GM19043 (cell line): ENCODE results near the gene FCAR.
"Not testable (repeated sequence)": the region's sequence is repeated elsewhere in the genome, so short reads cannot be mapped to it uniquely, and the experiment has no call there.

Source experiments
- ATAC-seq: cut with Tn5 transposase; IDR thresholded peaks from one replicate; pipeline ENCODE4 v1.9.1; 2021; ENCODE audit warnings: low read depth; ENCODE audit not compliant: unreplicated experiment

The FCAR gene

DNA sequence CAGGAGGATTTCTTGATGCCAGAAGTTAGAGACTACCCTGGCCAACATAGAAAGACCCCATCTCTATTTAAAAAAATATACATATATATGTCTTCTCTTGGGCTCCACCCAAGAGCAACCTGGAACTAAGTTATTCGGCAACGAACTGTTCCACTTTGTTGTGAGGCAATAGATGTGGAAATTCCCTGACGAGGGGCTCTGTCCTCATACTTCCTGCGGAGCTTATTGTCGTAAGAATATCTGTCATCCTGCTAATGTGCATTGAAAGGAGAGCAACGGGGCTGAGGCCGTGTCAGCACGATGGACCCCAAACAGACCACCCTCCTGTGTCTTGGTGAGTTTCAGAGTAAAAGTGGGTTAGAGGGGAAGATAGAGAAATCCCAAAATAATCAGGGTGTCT lies at the start of gene FCAR:
TSS of gene FCAR (plus strand) at position 246 of the 400 bp plus-strand sequence. CDS start at position 301, 55 bp downstream.
- ATAC-seq = no peak

DNA sequence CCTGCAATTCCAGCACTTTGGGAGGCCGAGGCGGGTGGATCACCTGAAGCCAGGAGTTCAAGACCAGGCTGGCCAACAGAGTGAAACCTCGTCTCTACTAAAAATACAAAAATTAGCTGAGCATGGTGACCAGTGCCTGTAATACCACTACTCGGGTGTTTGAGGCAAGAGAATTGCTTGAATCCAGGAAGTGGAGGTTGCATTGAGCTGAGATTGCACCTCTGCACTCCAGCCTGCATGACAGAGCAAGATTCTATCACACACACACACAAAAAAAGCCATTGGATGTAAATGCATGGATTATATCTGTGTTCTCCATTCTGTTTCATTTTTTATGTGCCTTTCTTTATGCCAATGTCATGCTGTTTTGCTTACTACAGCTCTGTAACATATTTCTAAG lies 49.6 kb upstream of the FCAR start:
- ATAC-seq = not testable (repeated sequence)

DNA sequence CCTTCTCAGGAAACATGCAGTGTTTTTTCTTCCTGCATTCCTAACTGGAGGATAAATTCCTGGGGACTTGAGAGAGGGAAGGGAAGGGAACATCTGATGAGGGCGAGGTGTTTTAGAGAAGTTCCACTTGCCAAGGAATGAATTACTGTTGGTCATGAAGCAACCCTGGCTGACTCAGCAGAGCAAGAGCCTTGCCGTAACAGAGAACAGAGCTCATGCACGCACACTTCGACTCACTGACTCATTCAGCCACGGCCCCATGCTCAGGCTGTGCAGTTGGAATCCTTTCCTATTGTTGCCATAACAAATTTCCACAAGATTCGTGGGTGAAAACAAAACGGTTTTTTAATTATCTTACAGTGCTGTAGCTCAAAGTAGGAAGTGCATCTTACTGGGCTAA lies 48.7 kb upstream of the FCAR start:
- ATAC-seq = not testable (repeated sequence)

DNA sequence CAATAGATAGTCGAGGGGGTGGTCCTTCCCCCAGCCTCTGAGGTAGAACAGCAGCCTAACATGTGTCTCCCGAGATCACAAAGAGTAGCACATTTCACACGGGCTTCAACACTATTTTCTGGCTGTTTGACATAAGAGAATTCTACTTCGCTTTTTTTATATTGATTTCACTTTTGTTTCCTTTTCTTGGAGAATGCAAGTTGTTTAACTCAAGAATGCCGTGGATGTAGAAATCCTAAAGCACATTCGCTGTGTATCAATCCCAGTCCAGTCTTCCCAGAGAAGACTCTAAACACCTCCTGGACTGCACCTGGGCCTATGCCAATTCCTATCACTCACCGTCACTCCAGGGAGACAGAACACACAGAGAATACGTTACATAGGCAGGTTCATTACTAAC lies 46.0 kb upstream of the FCAR start:
- not testable (repeated sequence) for ATAC-seq

DNA sequence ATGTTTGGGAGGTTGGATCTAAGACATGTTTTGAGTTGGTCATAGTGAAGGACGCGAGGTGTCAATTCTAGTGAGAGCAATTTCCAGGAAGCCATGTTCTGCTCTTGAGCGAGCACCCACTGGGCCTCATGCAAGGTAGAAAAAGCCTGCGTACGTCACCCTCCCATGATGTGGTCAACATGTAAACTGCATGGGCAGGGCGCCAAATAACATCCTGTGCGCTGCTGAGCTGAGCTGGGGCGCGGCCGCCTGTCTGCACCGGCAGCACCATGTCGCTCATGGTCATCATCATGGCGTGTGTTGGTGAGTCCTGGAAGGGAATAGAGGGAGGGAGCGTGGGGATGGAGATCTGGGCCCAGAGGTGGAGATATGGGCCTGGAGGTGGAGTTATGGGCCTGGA lies 41.5 kb upstream of the FCAR start, which contains the start of gene KIR2DS4:
TSS of gene KIR2DS4 (plus strand) at position 181 of the 400 bp plus-strand sequence.
- not testable (repeated sequence) for ATAC-seq

DNA sequence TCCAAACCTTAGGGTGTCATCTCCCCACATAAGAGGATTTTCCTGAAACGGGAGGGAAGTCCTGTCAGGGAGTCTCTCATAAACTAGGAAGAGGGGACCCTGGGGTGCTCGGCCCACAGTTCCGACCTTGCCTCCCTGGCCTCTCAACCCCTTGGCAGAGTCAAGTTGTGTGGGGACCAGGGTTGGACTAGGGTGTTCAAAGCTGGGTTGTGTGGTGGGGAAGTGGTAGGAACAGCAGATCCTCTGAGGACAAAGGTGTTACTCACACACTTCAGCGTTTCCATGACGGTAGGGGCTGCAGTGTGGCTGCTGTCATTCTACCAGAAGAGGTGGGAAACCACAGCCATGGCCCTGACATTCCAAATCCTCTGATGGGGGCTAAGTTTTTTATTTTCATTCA lies 38.9 kb upstream of the FCAR start:
- ATAC-seq = not testable (repeated sequence)

DNA sequence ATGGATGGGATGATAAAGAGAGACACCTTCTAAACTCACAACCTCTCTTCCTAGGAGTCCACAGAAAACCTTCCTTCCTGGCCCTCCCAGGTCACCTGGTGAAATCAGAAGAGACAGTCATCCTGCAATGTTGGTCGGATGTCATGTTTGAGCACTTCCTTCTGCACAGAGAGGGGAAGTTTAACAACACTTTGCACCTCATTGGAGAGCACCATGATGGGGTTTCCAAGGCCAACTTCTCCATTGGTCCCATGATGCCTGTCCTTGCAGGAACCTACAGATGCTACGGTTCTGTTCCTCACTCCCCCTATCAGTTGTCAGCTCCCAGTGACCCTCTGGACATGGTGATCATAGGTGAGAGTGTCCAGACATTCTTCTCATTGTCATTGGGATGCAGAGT lies 36.5 kb upstream of the FCAR start:
- ATAC-seq = not testable (repeated sequence)

DNA sequence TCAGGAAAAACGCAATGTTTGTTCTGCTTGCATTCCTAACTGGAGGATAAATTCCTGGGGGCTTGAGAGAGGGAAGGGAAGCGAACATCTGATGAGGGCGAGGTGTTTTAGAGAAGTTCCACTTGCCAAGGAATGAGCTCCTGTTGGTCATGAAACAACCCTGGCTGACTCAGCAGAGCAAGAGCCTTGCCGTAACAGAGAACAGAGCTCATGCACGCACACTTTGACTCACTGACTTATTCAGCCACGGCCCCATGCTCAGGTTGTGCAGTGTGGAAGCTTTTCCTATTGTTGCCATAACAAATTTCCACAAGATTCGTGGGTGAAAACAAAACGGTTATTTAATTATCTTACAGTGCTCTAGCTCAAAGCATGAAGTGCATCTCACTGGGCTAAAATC lies 30.9 kb upstream of the FCAR start:
- not testable (repeated sequence) for ATAC-seq

DNA sequence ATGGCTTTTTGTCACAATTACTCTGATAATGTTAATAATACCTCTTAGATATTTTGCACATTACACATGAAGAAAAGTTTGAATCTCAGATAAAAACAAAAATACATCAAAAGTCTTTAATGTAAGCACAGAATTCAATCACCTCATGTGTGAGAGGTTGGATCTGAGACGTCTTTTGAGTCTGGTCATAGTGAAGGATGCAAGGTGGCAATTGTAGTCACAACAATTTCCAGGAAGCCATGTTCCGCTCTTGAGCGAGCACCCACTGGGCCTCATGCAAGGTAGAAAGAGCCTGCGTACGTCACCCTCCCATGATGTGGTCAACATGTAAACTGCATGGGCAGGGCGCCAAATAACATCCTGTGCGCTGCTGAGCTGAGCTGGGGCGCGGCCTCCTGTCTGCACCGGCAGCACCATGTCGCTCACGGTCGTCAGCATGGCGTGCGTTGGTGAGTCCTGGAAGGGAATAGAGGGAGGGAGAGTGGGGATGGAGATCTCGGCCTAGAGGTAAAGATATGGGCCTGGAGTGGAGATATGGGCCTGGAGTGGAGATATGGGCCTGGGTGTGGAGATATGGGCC lies 23.9 kb upstream of the FCAR start, which contains the start of gene KIR3DL2:
TSS of gene KIR3DL2 (plus strand) at position 383 of the 580 bp plus-strand sequence. CDS start at position 416, 33 bp downstream.
- ATAC-seq = not testable (repeated sequence)

DNA sequence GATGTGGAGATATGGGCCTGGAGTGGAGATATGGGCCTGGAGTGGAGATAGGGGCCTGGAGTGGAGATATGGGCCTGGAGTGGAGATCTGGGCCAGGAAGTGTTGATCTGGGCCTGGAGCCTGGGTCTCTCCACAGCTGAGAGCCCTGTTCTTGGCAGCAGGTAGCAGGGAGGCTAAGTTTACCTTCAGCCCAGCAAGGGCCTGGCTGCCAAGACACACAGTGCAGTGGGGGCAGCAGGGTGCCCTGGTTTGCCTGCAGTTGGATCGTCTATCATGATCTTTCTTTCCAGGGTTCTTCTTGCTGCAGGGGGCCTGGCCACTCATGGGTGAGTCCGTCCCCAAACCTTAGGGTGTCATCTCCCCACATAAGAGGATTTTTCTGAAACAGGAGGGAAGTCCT lies 23.1 kb upstream of the FCAR start:
- ATAC-seq = no peak

DNA sequence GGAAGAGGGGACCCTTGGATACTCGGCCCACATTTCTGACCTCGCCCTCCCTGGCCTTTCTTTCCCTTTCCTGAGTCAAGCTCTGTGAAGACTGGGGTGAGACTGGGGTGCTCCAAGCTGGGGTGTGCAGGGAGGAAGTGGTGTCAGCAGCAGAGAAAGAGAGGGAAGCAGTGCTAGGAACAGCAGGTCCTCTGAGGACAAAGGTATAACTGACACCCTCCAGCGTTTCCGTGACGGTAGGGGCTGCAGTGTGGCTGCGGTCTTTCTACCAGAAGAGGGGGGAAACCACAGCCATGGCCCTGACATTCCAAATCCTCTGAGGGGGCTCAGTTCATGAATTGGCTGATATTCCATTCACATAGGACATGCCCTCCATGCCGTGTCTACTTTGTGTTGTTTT lies 22.7 kb upstream of the FCAR start:
- no peak for ATAC-seq

DNA sequence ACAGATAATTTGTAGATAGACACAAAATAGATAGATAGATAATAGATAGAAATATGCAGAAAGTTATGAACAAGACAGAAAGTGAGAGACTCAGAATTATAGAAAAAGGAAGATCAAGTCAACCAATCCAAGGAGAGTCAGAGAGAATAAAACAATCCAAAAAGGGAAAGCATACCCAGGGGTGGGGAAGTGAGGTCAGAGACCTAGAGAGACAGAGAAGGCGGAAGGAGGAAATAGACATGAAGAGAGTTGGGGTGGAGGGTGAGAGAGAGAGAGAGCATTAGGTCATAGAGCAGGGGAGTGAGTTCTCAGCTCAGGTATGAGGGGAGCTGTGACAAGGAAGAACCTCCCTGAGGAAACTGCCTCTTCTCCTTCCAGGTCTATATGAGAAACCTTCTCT lies 18.8 kb upstream of the FCAR start:
- ATAC-seq = not testable (repeated sequence)

DNA sequence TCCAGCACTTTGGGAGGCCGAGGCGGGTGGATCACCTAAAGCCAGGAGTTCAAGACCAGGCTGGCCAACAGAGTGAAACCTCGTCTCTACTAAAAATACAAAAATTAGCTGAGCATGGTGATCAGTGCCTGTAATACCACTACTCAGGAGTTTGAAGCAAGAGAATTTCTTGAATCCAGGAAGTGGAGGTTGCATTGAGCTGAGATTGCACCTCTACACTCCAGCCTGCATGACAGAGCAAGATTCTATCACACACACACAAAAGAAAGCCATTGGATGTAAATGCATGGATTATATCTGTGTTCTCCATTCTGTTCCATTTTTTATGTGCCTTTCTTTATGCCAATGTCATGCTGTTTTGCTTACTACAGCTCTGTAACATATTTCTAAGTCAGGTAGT lies 15.6 kb upstream of the FCAR start:
- not testable (repeated sequence) for ATAC-seq

DNA sequence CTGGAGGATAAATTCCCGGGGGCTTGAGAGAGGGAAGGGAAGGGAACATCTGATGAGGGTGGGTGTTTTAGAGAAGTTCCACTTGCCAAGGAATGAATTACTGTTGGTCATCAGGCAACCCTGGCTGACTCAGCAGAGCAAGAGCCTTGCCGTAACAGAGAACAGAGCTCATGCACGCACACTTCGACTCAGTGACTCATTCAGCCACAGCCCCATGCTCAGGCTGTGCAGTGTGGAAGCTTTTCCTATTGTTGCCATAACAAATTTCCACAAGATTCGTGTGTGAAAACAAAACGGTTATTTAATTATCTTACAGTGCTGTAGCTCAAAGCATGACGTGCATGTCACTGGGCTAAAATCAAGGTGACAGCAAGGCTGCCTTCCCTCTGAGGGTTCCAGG lies 14.6 kb upstream of the FCAR start:
- ATAC-seq = not testable (repeated sequence)

DNA sequence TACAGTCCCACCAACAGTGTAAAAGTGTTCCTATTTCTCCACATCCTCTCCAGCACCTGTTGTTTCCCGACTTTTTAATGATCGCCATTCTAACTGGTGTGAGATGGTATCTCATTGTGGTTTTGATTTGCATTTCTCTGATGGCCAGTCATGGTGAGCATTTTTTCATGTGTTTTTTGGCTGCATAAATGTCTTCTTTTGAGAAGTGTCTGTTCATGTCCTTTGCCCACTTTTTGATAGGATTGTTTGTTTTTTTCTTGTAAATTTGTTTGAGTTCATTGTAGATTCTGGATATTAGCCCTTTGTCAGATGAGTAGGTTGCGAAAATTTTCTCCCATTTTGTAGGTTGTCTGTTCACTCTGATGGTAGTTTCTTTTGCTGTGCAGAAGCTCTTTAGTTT lies 10.6 kb upstream of the FCAR start:
- not testable (repeated sequence) for ATAC-seq

DNA sequence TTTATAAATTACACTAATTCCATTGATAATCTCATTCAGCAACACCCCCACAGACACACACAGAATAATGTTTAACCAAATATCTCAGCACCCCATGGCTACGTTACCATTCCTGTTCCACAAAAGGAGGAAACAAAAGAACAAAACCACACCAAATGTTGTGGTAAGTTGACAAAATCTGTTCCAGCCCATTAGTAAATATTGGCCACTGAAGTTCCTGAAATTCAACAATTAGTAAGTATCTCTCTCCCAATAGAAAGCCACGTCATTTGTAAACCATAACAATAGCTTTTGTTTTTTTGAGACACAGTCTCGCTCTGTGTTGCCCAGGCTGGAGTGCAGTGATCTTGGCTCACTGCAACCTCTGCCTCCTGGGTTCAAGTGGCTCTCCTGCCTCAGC lies 2.3 kb upstream of the FCAR start:
- no peak for ATAC-seq

DNA sequence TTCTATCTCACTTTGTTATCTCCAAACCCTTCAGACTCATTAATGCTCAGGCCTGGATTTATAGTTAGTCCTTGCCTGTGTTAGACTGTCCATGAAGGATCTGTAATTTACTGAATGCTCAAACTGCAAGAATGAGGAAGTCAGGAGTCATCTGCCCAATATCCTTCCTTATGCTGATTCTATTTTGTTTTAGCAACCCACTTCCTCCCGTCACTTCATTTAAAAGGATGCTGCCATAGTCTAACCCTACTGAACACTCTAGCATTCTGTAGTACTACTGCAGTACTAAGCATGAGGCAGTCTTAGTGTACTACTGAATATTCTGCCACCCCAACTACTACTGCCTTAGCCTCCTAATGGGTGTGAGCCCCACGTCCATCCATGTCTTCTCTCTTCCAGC lies 1.5 kb downstream of the FCAR start:
- no peak for ATAC-seq

DNA sequence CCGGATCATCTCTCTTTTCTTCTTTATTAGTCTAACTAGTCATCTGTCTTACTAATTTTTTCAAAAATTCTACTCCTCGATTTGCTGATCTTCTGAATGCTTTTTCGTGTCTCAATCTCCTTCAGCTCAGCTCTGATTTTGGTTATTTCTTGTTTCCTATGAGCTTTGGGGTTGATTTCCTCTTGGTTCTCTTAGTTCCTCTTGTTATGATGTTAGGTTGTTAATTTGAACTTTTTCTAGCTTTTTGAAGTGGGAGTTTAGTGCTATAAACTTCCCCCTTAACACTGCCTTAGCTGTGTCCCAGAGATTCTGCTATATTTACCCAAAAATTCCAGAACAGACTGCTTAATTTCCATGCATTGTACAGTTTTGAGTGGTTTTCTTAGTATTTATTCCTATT lies 3.4 kb downstream of the FCAR start:
- no peak for ATAC-seq

DNA sequence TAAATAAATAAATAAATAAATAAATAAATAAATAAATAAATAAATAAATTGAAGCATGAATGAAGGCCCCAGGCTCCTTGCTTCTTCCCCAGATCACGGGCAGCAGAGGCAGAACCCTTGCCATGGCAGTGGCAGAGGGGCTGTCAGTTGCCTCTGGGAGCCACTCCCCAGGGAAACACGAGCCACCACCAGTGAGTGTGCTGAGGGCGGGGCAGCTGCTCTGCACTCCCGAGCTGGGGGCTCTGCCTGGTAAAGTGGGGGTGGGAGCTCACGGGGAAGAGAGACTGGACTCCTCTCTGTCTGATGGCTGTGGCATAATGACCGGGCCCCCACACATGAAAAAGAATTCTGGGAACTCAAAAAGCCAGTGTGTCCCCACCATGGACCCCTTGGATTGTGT lies 7.8 kb downstream of the FCAR start:
- no peak for ATAC-seq

DNA sequence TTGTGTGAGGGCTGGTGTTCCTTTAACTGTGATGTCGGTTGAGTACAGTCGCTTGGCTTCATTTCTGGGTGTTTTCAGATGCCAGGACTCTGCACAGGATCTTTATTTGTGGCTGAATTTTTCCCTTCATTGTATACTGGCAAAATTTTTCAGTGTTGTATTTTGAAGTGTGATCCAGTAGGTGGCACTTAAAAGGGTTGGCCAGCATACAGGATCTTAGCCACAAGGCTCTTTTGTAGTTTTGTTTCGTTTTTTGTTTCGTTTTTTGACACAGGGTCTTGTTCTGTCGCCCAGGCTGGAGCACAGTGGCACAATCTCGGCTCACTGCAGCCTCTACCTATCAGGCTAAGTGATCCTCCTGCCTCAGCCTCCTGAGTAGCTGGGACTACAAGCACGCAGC lies 8.7 kb downstream of the FCAR start:
- ATAC-seq = no peak

DNA sequence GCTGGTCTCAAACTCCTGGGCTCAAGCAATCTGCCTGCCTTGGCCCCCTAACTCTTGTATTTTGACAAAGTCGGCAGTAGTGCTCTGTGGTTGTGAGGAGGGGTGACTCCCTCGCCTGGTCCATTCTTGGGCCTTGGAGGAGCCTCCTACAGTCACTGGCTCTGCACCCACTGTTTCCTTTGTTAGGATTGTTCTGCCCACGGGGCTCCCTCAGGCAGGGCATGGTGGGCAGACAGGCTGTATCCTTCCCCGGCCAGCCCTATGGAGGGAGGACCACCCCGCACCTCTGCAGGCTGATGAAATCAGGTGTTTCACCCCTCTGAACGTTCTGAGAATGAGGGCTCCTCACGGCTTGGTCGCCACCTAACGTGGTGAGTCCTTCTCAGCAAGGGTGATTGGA lies 9.2 kb downstream of the FCAR start:
- ATAC-seq = no peak

DNA sequence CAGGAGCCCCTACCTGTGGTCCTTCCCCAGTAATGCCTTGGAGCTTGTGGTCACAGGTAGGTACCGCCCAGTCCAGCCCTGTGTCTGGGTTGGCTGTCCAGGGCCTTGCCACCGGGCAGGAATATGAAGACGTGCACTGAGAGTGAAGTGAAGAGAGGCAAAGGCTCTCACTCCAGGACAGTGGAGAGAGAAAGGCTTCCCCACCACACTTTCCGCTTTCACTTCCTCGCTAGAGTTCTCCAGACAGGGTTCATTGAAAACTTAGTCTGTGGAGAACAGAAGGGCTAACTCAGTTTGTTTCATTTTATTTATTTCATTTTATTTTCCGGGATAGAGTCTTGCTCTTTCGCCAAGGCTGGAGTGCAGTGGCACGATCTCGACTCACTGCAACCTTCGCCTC lies 14.2 kb downstream of the FCAR start:
- ATAC-seq = no peak

DNA sequence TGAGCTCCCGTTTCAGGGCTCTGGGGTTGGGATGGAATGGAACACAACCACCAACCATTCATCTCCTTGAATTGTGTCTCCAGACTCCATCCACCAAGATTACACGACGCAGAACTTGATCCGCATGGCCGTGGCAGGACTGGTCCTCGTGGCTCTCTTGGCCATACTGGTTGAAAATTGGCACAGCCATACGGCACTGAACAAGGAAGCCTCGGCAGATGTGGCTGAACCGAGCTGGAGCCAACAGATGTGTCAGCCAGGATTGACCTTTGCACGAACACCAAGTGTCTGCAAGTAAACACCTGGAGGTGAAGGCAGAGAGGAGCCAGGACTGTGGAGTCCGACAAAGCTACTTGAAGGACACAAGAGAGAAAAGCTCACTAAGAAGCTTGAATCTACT lies 15.5 kb downstream of the FCAR start:
- no peak for ATAC-seq
